Endothelial cell of umbilical vein (primary cell): ENCODE results near the gene SYNE1. TPM values are rescaled to one million over a fixed set of nuclear protein-coding genes. Genes with fewer than 3 reads are reported as not detected.

Source experiments
- BruUV-seq: library from RNA; stranded (reverse); fragments of 400-500 nt; replicated peaks from 2 replicates; lab custom pipeline; 2021; lab: Mats Ljungman, UMichigan
- CTCF ChIA-PET: fragments of 300-600, 350-600 bp; sonication (Branson Sonifier 250); formaldehyde crosslinking; loops from one replicate; lab custom pipeline; 2021; ENCODE audit warnings: antibody characterized with exemption, inconsistent platforms; lab: Charles Lee
- POLR2A ChIA-PET: fragments of 300-600, 350-600 bp; sonication (Branson Sonifier 250); formaldehyde crosslinking; loops from one replicate; lab custom pipeline; 2021; ENCODE audit warnings: antibody characterized with exemption, inconsistent platforms; lab: Charles Lee
- DNase-seq: peaks from one replicate; pipeline ENCODE4 v3.0.0-alpha.2; 2011; ENCODE audit warnings: low read depth, low spot score
- FAIRE-seq: peaks from 2 replicates; lab custom pipeline; 2011; peaks lifted over from hg19 to GRCh38; lab: Jason Lieb, UNC
- H2AFZ ChIP-seq: 2 replicates; pipeline ENCODE4 v1.6.0; 2012; ENCODE audit warnings: low read depth, low read length, control low read depth, inconsistent platforms
- H3K27ac ChIP-seq: 2 replicates; pipeline ENCODE4 v1.5.1; 2011; ENCODE audit warnings: low read depth, mild to moderate bottlenecking, control low read depth, low read length, moderate library complexity; ENCODE audit not compliant: insufficient read depth
- H3K27me3 ChIP-seq, 2 experiments: 2 replicates each; pipeline versions ENCODE4 v1.6.0 to v1.6.1; 2011; ENCODE audit warnings: low read length in 2 of 2, mixed read lengths in 1 of 2; ENCODE audit not compliant: control insufficient read depth in 2 of 2, insufficient read depth in 2 of 2
- H3K36me3 ChIP-seq, 2 experiments: 2 replicates in 1 of 2; 3 replicates in 1 of 2; pipeline ENCODE4 v1.5.1; 2011; ENCODE audit warnings: low read length in 2 of 2, mild to moderate bottlenecking in 1 of 2, moderate library complexity in 1 of 2; ENCODE audit not compliant: control insufficient read depth in 2 of 2, insufficient read depth in 2 of 2; ENCODE audit errors: extremely low read depth in 1 of 2
- H3K4me1 ChIP-seq: 3 replicates; pipeline ENCODE4 v1.5.1; 2011; ENCODE audit warnings: mild to moderate bottlenecking, low read length; ENCODE audit not compliant: control insufficient read depth, insufficient read depth; ENCODE audit errors: extremely low read depth
- H3K4me2 ChIP-seq: 2 replicates; pipeline ENCODE4 v1.6.1; 2011; ENCODE audit warnings: low read length, control low read depth, mixed read lengths; ENCODE audit not compliant: insufficient read depth
- H3K4me3 ChIP-seq, 3 experiments: fragments of 200-600 bp in 1 of 3; sonication (generic), shearing (Covaris generic) in 1 of 3; replicated peaks in 1 of 3; 2 replicates each; pipeline ENCODE4 v1.5.1; 2011 to 2016; ENCODE audit warnings: control low read depth in 3 of 3, low read length in 3 of 3, mild to moderate bottlenecking in 2 of 3, inconsistent platforms in 1 of 3, low read depth in 1 of 3, moderate library complexity in 1 of 3; ENCODE audit not compliant: insufficient read depth in 1 of 3
- H3K79me2 ChIP-seq: 2 replicates; pipeline ENCODE4 v1.6.0; 2012; ENCODE audit warnings: low read length, inconsistent platforms; ENCODE audit not compliant: control insufficient read depth, insufficient read depth
- H3K9ac ChIP-seq: replicated peaks from 2 replicates; pipeline ENCODE3; 2011; ENCODE audit warnings: low read length, control low read depth; ENCODE audit not compliant: insufficient read depth; ENCODE audit errors: extremely low read depth
- H3K9me1 ChIP-seq: replicated peaks from 3 replicates; pipeline ENCODE4 v1.6.0; 2011; ENCODE audit warnings: mild to moderate bottlenecking, low read length; ENCODE audit not compliant: control insufficient read depth, insufficient read depth; ENCODE audit errors: extremely low read depth
- H3K9me3 ChIP-seq: replicated peaks from 2 replicates; pipeline ENCODE4 v1.5.1; 2012; ENCODE audit warnings: low read length, inconsistent platforms; ENCODE audit not compliant: control insufficient read depth, insufficient read depth
- H4K20me1 ChIP-seq: replicated peaks from 2 replicates; pipeline ENCODE3; 2011; ENCODE audit warnings: mild to moderate bottlenecking, low read length; ENCODE audit not compliant: control insufficient read depth, insufficient read depth; ENCODE audit errors: extremely low read depth
- FOS ChIP-seq: IDR thresholded peaks from 2 replicates; pipeline ENCODE4 v1.6.1; 2011; ENCODE audit warnings: mild to moderate bottlenecking, low read length, moderate library complexity, borderline replicate concordance; ENCODE audit not compliant: insufficient read depth
- MYC ChIP-seq: IDR thresholded peaks from one replicate; pipeline ENCODE4 v1.6.1; 2011; ENCODE audit warnings: mild to moderate bottlenecking, low read depth, low read length
- POLR2A ChIP-seq: IDR thresholded peaks from 2 replicates; pipeline ENCODE4 v1.6.1; 2012; ENCODE audit warnings: low read depth, mild to moderate bottlenecking, control low read depth, low read length
- POLR2AphosphoS5 ChIP-seq: IDR thresholded peaks from 2 replicates; pipeline ENCODE4 v1.6.1; 2012; ENCODE audit warnings: low read depth, mild to moderate bottlenecking, control low read depth, low read length, moderate library complexity; ENCODE audit not compliant: insufficient read depth
- dilution Hi-C: fragments of 300-500 bp; cut with MboI; formaldehyde crosslinking; loops from one replicate; pipeline ENCODE4 v1.15.0; 2019; ENCODE audit warnings: low sequenced_read_pairs; ENCODE audit not compliant: extremely low pct_ligation_motif_present
- intact Hi-C: fragments of 100-400 bp; cut with micrococcal nuclease; formaldehyde crosslinking; loops from one replicate; pipeline ENCODE4 v1.10.0; 2022
- polyA plus RNA-seq, 4 experiments: library from polyadenylated mRNA; depleted of rRNA in 3 of 4; stranded (reverse) in 3 of 4; unstranded in 1 of 4; fragments of >200 nt; gene quantifications; 2 replicates each; pipeline versions ENCODE4 v1.2.1 to v1.2.3, GENCODE V29; 2011 to 2012; ENCODE audit warnings: missing spikeins in 1 of 4
- total RNA-seq: library from RNA; stranded (reverse); gene quantifications from 2 replicates; pipeline ENCODE4 v1.2.3, GENCODE V29; 2021
- TF ChIP-seq, protein P1 (sequence below), 2 donors: IDR thresholded peaks; 1 replicate in 1 of 2; 2 replicates in 1 of 2; pipeline ENCODE4 v1.5.1; 2011; ENCODE audit warnings: low read length in 2 of 2, mild to moderate bottlenecking in 2 of 2, moderate library complexity in 2 of 2, control low read depth in 1 of 2, inconsistent platforms in 1 of 2, low read depth in 1 of 2; ENCODE audit not compliant: insufficient read depth in 1 of 2; ENCODE audit errors: extremely low read depth in 1 of 2

Gene SYNE1
- total and polyA plus RNA-seq, 2 donors (not counting 3 experiments of a cell fraction or from before 2014, with no cell fraction given), result 26.5 to 52.3 TPM

DNA sequence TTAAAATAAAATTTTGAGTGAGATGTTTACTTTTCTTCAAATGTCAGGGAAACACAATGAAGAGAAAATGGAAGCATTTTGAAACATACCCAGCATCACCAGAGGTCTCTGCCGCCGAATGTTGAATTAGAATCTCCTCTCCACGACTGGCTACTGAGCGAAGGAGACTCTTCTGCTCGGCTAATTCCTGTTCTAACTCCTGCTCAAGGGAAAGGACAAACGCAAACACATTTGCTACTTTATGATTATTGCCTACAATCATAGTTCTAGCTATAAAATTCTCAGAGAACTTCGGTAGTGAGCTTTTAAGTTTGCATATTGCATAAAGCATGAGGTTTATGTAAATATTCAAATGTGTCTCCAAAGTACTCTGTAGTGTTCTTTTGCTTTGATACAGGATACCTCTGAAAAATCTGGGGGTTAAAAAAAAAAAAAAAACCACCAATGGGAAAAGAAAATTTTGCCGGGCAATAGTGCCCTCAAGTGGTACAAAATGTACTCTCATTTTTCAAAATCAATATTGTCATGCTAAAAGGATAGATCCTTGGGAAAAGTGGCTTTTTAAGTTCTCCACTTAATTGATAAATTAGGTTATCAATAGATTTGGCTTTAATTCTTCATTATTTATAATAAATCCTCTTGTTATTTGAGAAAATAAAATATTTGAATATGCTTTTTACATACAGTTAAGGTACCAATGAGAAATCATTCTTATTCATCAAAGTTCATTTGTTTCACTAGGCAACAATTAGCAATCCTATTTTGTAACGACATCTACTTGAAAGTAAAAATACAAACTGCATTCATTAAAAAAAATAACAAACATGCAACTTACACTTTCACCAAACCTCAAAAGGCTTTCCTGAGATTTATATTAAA lies 369.0 kb downstream of the SYNE1 start:
- Histone ChIP-seq H3K4me3 (no peak overlapping the region), H3K9ac (no peak overlapping the region), H3K9me1 (no peaks in the 10 kb centered on the region), H3K36me3 (no peaks in the 10 kb centered on the region), H2AFZ (no peak overlapping the region), H3K4me1 (no peaks in the 10 kb centered on the region), H3K79me2 (no peaks in the 10 kb centered on the region), H3K9me3 (no peaks in the 10 kb centered on the region), H3K27me3 (no peaks in the 10 kb centered on the region), H3K4me2 (no peak overlapping the region), H3K27ac (no peak overlapping the region), H4K20me1 (no peaks in the 10 kb centered on the region)
- dilution Hi-C loops (no loop called here), intact Hi-C loops (loop anchor here (1.0 to 5.0 kb wide), 6 partner anchors 503 to 815 kb away; partner anchors contain the start of genes CCDC170 and RMND1)
- no peak for TF ChIP-seq MYC
- TF ChIP-seq FOS, result no peak
- TF ChIP-seq POLR2A, result no peak
- TF ChIP-seq POLR2AphosphoS5, result no peak
- TF ChIP-seq, protein P1, sequence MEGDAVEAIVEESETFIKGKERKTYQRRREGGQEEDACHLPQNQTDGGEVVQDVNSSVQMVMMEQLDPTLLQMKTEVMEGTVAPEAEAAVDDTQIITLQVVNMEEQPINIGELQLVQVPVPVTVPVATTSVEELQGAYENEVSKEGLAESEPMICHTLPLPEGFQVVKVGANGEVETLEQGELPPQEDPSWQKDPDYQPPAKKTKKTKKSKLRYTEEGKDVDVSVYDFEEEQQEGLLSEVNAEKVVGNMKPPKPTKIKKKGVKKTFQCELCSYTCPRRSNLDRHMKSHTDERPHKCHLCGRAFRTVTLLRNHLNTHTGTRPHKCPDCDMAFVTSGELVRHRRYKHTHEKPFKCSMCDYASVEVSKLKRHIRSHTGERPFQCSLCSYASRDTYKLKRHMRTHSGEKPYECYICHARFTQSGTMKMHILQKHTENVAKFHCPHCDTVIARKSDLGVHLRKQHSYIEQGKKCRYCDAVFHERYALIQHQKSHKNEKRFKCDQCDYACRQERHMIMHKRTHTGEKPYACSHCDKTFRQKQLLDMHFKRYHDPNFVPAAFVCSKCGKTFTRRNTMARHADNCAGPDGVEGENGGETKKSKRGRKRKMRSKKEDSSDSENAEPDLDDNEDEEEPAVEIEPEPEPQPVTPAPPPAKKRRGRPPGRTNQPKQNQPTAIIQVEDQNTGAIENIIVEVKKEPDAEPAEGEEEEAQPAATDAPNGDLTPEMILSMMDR (IDR thresholded peaks at IDR 0.05; ENCODE audit: extremely low read depth in 1 of 2, insufficient read depth in 1 of 2, low read depth in 1 of 2, low read length in 2 of 2), result peak; percentile 25 to 26
- peak; percentile 73 for FAIRE-seq
- ChIA-PET CTCF (interaction anchor here (0.6 to 2.0 kb wide), 35 partner anchors 10 to 862 kb away, joined by 3 to 24 read pairs (median 3); partner anchors contain the start of gene RMND1), POLR2A (no interaction called here)
- peak; percentile 52 for DNase-seq
- no TSS peak for BruUV-seq
